HG02840 (cell line): ENCODE results near the gene EIF5A.

ENCODE experiments used
- ATAC-seq: cut with Tn5 transposase; IDR thresholded peaks from one replicate; pipeline ENCODE4 v1.9.1; 2021; ENCODE audit warnings: mild to moderate bottlenecking, moderate library complexity, moderate number of reproducible peaks; ENCODE audit not compliant: unreplicated experiment, low FRiP score

EIF5A gene

GRCh38 chr17:7284911-7285310 lies 22.5 kb upstream of the EIF5A start:
- no peak for ATAC-seq

GRCh38 chr17:7285679-7286078 lies 21.7 kb upstream of the EIF5A start:
- ATAC-seq = no peak

GRCh38 chr17:7289256-7290032 lies 18.0 kb upstream of the EIF5A start:
- no peak for ATAC-seq

- ATAC-seq = no peak
Observed at GRCh38 chr17:7290166-7290565, 17.3 kb upstream of the EIF5A start.

- no peak for ATAC-seq
Observed at GRCh38 chr17:7290685-7291084, 16.7 kb upstream of the EIF5A start.

GRCh38 chr17:7292194-7292593 lies 15.2 kb upstream of the EIF5A start:
- ATAC-seq = no peak

- no peak for ATAC-seq
Observed at GRCh38 chr17:7292729-7293128, 14.7 kb upstream of the EIF5A start.

- no peak for ATAC-seq
Observed at GRCh38 chr17:7293159-7293558, 14.3 kb upstream of the EIF5A start.

GRCh38 chr17:7293816-7294613 lies 13.4 kb upstream of the EIF5A start:
- ATAC-seq = no peak

GRCh38 chr17:7294614-7295153 lies 12.7 kb upstream of the EIF5A start, which contains the start of gene YBX2:
YBX2 (minus strand) TSS chr17:7294639; CDS start chr17:7294500, 139 bp downstream.
- ATAC-seq = no peak

- ATAC-seq = no peak
Observed at GRCh38 chr17:7295230-7296180, 11.9 kb upstream of the EIF5A start.

GRCh38 chr17:7296189-7296861 lies 11.1 kb upstream of the EIF5A start:
- ATAC-seq = no peak

- ATAC-seq = no peak
Observed at GRCh38 chr17:7304179-7304578, 3.2 kb upstream of the EIF5A start.

GRCh38 chr17:7307686-7308624 lies 527 bp downstream of the EIF5A start:
- ATAC-seq = no peak

- no peak for ATAC-seq
Observed at GRCh38 chr17:7308625-7309433, 1.4 kb downstream of the EIF5A start.

GRCh38 chr17:7309628-7310027 lies 2.2 kb downstream of the EIF5A start:
- no peak for ATAC-seq

GRCh38 chr17:7311110-7311705 lies 3.8 kb downstream of the EIF5A start:
- ATAC-seq = no peak
